IPS-15b (cell line): Measurements from ENCODE around the gene CERCAM.

Experiments
- H3K27me3 ChIP-seq: one replicate; pipeline ENCODE4 v1.6.1; 2013; ENCODE audit warnings: low read length; ENCODE audit not compliant: control insufficient read depth, insufficient read depth
- H3K36me3 ChIP-seq: one replicate; pipeline ENCODE4 v1.6.1; 2013; ENCODE audit warnings: low read length; ENCODE audit not compliant: control insufficient read depth, insufficient read depth
- H3K4me1 ChIP-seq: one replicate; pipeline ENCODE4 v1.6.1; 2013; ENCODE audit warnings: mild to moderate bottlenecking, low read length; ENCODE audit not compliant: control insufficient read depth, insufficient read depth
- H3K4me3 ChIP-seq: one replicate; pipeline ENCODE4 v1.5.1; 2013; ENCODE audit warnings: low read depth, low read length
- H3K9ac ChIP-seq: one replicate; pipeline ENCODE4 v1.6.1; 2013; ENCODE audit warnings: low read depth, mild to moderate bottlenecking, low read length
- H3K9me3 ChIP-seq: one replicate; pipeline ENCODE4 v1.6.1; 2013; ENCODE audit warnings: mild to moderate bottlenecking, low read length; ENCODE audit not compliant: control insufficient read depth, insufficient read depth

The CERCAM gene

DNA sequence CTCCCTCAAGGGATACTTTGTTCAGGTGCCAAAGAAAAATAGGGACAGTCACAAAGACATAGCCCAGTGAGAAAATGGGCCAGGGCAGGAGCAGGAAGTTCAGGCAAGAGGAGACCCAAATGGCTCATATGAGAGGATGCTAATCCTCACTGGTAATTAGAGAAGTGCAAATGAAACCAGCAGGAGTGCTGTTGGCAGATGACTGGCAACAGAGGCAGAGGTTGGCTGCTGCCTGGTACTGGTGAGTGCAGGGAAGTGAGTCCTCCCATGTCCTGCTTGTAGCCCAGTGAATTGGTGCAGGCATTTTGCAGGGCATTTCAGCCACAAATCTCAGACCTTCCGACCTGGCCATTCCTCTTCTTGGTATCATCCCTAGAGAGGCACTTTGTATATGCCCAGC is 58.6 kb downstream of the CERCAM start:
- no peak overlapping the region for H3K9ac ChIP-seq
- H3K4me1 ChIP-seq, result no peaks in the 10 kb centered on the region
- peaks cover 2% of the 10 kb centered on the region for H3K36me3 ChIP-seq

DNA sequence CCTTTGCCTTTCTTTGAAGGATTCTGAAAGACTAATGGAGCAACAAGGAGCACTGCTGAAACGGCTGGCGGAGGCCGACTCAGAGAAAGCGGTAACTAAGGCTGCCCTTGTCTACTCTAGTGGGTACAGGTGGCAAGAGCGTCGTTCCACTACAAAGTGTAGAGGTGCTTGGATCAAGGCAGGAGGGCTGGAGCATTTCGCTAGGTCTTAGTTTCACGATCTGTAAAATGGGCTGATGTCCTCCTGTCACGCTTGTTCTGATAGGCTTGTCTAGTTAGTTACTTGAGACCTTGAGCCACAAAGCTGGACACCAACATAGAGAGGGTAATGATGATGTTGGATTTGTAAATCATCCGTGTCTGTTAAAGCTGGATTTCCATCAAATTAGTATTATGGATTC is 60.9 kb downstream of the CERCAM start:
- H3K27me3 ChIP-seq, result no peaks in the 10 kb centered on the region
- H3K4me3 ChIP-seq, result no peak overlapping the region
- no peak overlapping the region for H3K9ac ChIP-seq
- no peaks in the 10 kb centered on the region for H3K4me1 ChIP-seq
- no peaks in the 10 kb centered on the region for H3K9me3 ChIP-seq
- no peaks in the 10 kb centered on the region for H3K36me3 ChIP-seq

More for the DNA sequence above, 58.6 kb downstream of the CERCAM start:
- no peaks in the 10 kb centered on the region for H3K9me3 ChIP-seq
- no peaks in the 10 kb centered on the region for H3K27me3 ChIP-seq
- H3K4me3 ChIP-seq, result no peak overlapping the region

DNA sequence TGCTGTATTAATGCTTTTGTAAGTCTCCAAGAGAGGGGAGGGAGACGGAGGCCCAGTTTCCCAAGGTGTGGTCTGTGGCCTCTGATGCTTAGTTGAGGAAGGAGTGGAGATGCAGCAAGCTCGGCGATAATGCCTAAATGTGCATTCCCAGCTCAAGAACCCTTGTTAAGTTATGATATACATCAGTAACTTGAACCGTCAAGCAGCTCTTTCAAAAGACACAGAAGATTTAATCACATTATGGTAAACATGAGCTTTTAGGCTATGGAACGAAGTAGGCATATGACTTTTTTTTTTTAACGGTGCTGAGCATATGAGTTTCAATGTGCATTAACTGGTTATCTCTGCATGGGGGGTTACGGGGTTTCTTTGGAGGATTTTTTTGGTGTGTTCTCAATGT is 61.5 kb downstream of the CERCAM start:
- Histone ChIP-seq H3K9me3 (no peaks in the 10 kb centered on the region), H3K9ac (no peak overlapping the region), H3K27me3 (no peaks in the 10 kb centered on the region), H3K4me3 (no peak overlapping the region), H3K36me3 (peaks cover under 1% of the 10 kb centered on the region), H3K4me1 (no peaks in the 10 kb centered on the region)

DNA sequence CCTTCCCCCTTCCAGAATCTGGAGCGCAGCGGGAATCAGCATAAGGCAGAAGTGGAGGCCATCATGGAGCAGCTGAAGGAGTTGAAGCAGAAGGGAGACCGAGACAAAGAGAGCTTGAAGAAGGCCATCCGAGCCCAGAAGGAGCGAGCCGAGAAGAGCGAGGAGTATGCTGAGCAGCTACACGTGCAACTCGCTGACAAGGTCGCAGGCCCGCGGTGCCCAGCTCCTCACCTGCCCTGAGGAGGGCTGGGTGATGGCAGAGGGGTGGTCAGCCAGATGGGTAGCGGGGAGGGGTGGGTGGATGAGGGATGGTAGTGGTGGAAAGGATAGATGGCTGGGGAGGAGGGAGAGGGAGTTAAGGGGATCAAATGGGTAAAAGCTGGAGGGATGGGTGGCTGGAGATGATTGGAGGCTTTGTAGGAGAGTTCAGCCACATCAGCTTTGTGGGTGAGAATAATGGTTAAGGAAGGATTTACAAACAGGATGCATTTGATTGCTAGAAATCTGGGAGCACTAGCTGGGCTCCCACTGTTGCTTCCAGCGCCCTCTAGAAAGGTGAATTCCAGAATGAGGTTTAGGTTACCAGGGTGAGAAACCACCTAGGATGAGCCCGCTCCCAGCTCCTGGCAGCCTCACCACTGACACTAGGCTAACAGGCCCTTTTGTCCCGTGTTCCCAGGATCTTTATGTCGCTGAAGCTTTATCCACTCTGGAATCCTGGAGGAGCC is 64.2 kb downstream of the CERCAM start:
- no peaks in the 10 kb centered on the region for H3K4me1 ChIP-seq
- peaks cover 2% of the 10 kb centered on the region for H3K36me3 ChIP-seq
- no peaks in the 10 kb centered on the region for H3K9me3 ChIP-seq
- H3K27me3 ChIP-seq, result no peaks in the 10 kb centered on the region
- H3K4me3 ChIP-seq, result no peak overlapping the region
- H3K9ac ChIP-seq, result no peak overlapping the region

DNA sequence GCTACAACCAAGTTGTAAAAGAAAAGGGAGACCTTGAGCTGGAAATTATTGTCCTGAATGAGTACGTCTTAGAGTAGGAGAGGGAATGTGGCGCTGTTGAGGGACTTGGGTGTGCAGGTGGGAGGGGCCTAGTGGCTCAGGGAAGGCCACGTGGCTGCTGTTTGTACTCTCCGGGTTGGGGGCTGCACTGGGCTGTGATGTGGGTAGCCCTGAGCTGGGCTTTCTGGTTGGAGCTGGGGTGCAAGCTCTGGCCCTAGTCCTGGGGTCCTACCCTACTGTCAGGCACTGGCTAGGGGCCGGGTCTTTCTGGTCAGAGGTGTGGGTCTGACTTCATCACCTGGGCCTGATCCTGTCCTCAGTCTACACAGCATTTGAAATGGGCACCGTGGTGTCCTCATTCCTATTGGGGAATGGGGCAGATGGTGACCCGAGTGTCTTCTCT is 64.8 kb downstream of the CERCAM start:
- H3K9ac ChIP-seq, result no peak overlapping the region
- H3K9me3 ChIP-seq, result no peaks in the 10 kb centered on the region
- H3K27me3 ChIP-seq, result no peaks in the 10 kb centered on the region
- H3K4me3 ChIP-seq, result no peak overlapping the region
- peaks cover 2% of the 10 kb centered on the region for H3K36me3 ChIP-seq
- no peaks in the 10 kb centered on the region for H3K4me1 ChIP-seq

DNA sequence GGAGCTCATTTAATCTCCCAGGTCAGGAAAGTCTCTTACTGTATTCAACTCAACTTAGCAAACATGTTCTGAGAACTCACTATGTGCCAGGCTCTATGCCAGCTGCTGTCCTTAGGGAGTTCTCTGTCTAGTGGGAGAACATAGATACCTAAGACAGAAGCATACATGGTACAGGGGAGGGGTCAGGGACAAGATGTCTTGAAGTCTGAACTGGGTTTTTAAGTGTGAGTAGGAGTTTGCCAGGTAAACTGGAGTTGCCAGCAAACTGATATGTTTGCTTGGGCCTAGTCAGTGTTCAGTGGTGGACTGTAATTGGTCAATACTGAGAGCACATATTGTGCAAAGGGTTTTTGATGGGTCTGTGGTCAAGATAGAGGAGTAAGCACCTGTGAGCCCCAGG is 65.5 kb downstream of the CERCAM start:
- H3K4me1 ChIP-seq, result no peaks in the 10 kb centered on the region
- no peak overlapping the region for H3K4me3 ChIP-seq
- H3K9me3 ChIP-seq, result no peaks in the 10 kb centered on the region
- H3K9ac ChIP-seq, result no peak overlapping the region
- H3K36me3 ChIP-seq, result peaks cover 2% of the 10 kb centered on the region
- no peaks in the 10 kb centered on the region for H3K27me3 ChIP-seq
